Caco-2 (cell line): ENCODE results near the gene MAP4K4. TPM values are rescaled to one million over a fixed set of nuclear protein-coding genes. Genes with fewer than 3 reads are reported as not detected.

Experiments used
- Bru-seq: library from RNA; stranded (reverse); fragments of 400-500 nt; gene quantifications from one replicate; lab custom pipeline; 2021; lab: Mats Ljungman, UMichigan
- BruChase-seq, 2 experiments: library from RNA; stranded (reverse); fragments of 400-500 nt; gene quantifications; one replicate each; lab custom pipeline; 2021; lab: Mats Ljungman, UMichigan
- BruUV-seq: library from RNA; stranded (reverse); fragments of 400-500 nt; replicated peaks from 2 replicates; lab custom pipeline; 2021; lab: Mats Ljungman, UMichigan
- CTCF ChIA-PET: fragments of 300-600 bp; sonication (Branson Sonifier 250); formaldehyde crosslinking; loops from one replicate; lab custom pipeline; 2022; ENCODE audit warnings: antibody characterized with exemption; lab: Charles Lee
- POLR2A ChIA-PET: fragments of 300-600 bp; sonication (Branson Sonifier 250); formaldehyde crosslinking; loops from one replicate; lab custom pipeline; 2022; ENCODE audit warnings: antibody characterized with exemption; lab: Charles Lee
- DNase-seq, 2 experiments: peaks; one replicate each; pipeline versions ENCODE4 v3.0.0 to v3.0.0-alpha.2; 2020 to 2022
- H3K27me3 ChIP-seq: replicated peaks from 2 replicates; pipeline ENCODE4 v1.6.0; 2011; ENCODE audit warnings: low read length; ENCODE audit not compliant: control insufficient read depth, insufficient read depth
- H3K36me3 ChIP-seq: 2 replicates; pipeline ENCODE4 v1.5.1; 2011; ENCODE audit warnings: low read length; ENCODE audit not compliant: control insufficient read depth, insufficient read depth
- H3K4me1 ChIP-seq: fragments of 250-450 bp; sonication (Bioruptor Pico); 2 replicates; pipeline ENCODE4 v1.5.1; 2020; ENCODE audit warnings: mild to moderate bottlenecking
- H3K4me3 ChIP-seq: 2 replicates; pipeline ENCODE4 v1.5.1; 2011; ENCODE audit warnings: low read depth, mild to moderate bottlenecking, control low read depth, low read length
- H3K9me3 ChIP-seq: fragments of 250-450 bp; sonication (Bioruptor Pico); 2 replicates; pipeline ENCODE4 v1.5.1; 2020; ENCODE audit warnings: mild to moderate bottlenecking, moderate library complexity
- H3K27ac Mint-ChIP-seq: one replicate; pipeline ENCODE4 v1.8.0; 2022; ENCODE audit warnings: mixed read lengths; ENCODE audit not compliant: unreplicated experiment
- H3K27me3 Mint-ChIP-seq: one replicate; pipeline ENCODE4 v1.8.0; 2022; ENCODE audit warnings: mixed read lengths; ENCODE audit not compliant: insufficient read depth, unreplicated experiment
- H3K36me3 Mint-ChIP-seq: one replicate; pipeline ENCODE4 v1.8.0; 2022; ENCODE audit warnings: mild to moderate bottlenecking, mixed read lengths; ENCODE audit not compliant: insufficient read depth, unreplicated experiment
- H3K4me1 Mint-ChIP-seq: one replicate; pipeline ENCODE4 v1.8.0; 2022; ENCODE audit warnings: low read depth, mixed read lengths; ENCODE audit not compliant: unreplicated experiment
- H3K4me3 Mint-ChIP-seq: one replicate; pipeline ENCODE4 v1.8.0; 2022; ENCODE audit warnings: mild to moderate bottlenecking, moderate library complexity, mixed read lengths; ENCODE audit not compliant: unreplicated experiment
- H3K9me3 Mint-ChIP-seq: one replicate; pipeline ENCODE4 v1.8.0; 2022; ENCODE audit warnings: mixed read lengths; ENCODE audit not compliant: unreplicated experiment
- CTCF ChIP-seq, 2 experiments: fragments of 200-600 bp in 1 of 2; IDR thresholded peaks; 1 replicate in 1 of 2; 2 replicates in 1 of 2; pipeline versions ENCODE4 v1.5.1 to v1.8.0; 2011 to 2022; ENCODE audit warnings: antibody characterized with exemption in 1 of 2, control low read depth in 1 of 2, inconsistent platforms in 1 of 2, low read depth in 1 of 2, low read length in 1 of 2, mild to moderate bottlenecking in 1 of 2, moderate library complexity in 1 of 2; ENCODE audit not compliant: insufficient read depth in 1 of 2, severe bottlenecking in 1 of 2, unreplicated experiment in 1 of 2
- intact Hi-C: fragments of 100-400 bp; cut with micrococcal nuclease; formaldehyde crosslinking; loops from one replicate; pipeline ENCODE4 v1.10.0; 2022; ENCODE audit not compliant: unreplicated experiment
- long read RNA-seq: library from polyadenylated mRNA; stranded (forward); transcript quantifications from one replicate; pipeline ENCODE4 v2.0.0, GENCODE V29; 2022
- total RNA-seq: library from RNA; stranded (reverse); gene quantifications from 2 replicates; pipeline ENCODE4 v1.2.3, GENCODE V29; 2022

Gene MAP4K4
- total RNA-seq (257 and 263 TPM in 2 replicates), Bru-seq, nascent RNA (percentile 98 among the genes with signal in this experiment), BruChase-seq, experiment 1, labeled RNA remaining after a 2-hour chase (percentile 93 among the genes with signal in this experiment), BruChase-seq, experiment 2, labeled RNA remaining after a 6-hour chase (percentile 94 among the genes with signal in this experiment)
- long read RNA-seq, full-length matches to known transcripts, result 7 of 149 reads
- long read RNA-seq, partial matches to known transcripts, result 37 of 149 reads
- long read RNA-seq, other reads (novel, unspliced or antisense), result 105 of 149 reads

DNA sequence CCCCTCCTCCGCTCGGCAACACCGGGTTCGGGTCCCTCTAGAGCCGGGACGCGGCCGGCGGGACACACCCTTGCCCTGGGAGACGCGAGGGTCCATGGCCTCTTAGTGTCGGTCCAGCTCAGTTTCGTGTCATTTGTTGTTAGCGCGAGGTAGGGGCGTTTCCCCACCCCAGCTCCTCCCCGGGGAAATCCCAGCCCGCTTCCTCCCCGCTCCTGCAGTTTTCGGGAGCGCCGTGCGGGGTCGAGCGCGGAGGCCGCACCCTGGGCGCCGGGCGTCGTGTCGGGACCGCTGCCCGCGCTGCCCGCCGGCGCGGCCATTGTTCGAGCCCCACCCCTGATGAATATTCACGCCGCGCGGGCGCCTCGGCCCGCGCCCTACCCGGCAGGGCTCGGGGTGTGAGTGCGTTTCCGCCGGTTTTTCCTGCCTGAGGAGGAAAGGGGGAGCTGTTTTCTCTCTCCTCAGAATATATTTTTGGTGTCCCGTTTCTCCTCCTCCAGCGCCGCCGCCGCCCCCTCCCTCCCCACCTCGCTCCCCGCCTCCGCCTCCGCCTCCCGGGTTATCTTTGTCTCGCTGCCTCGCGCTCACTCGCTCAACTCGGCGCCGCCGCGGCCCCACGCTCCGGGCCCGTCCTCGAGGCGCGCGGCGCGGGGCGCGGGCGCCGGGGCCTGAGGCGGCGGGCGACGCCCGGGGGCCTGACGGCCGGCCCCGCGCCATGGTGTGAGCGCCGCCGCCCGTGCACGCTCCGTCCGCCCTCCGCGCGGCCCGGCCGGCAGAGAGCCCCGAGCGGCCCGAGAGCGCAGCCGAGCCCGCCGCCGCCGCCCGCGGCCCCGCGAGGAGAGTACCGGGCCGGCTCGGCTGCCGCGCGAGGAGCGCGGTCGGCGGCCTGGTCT is at the start of gene MAP4K4:
Gene MAP4K4 (plus strand): TSS at position 584 of the 890 bp plus-strand sequence. CDS start 374 bp downstream, outside the sequence.
- peaks cover 17% of the 10 kb centered on the region for H3K4me1 Mint-ChIP-seq
- Histone ChIP-seq H3K4me3 (peak within 1 kb of the TSS; percentile 47), H3K9me3 (no peaks in the 10 kb centered on the region), H3K36me3 (no peaks in the 10 kb centered on the region; the same call in 1 of the 2 replicates), H3K4me1 (peaks cover 27% of the 10 kb centered on the region), H3K27me3 (no peaks in the 10 kb centered on the region)
- peak within 1 kb of the TSS; percentile 82 for H3K27ac Mint-ChIP-seq
- ChIA-PET CTCF (interaction anchor here (0.6 to 1.6 kb wide), 10 partner anchors 55 to 1434 kb away, joined by 3 to 6 read pairs (median 4); partner anchors contain the start of gene RFX8), POLR2A (interaction anchor here (0.6 to 1.1 kb wide), 5 partner anchors 62 to 134 kb away, joined by 4 to 7 read pairs (median 5); no protein-coding TSS in a partner anchor)
- intact Hi-C loops, result loop anchor here (1.0 to 5.0 kb wide), 7 partner anchors 69 to 350 kb away; no protein-coding TSS in a partner anchor
- H3K36me3 Mint-ChIP-seq, result peaks cover 17% of the 10 kb centered on the region
- peak; percentile 86 to 87 for DNase-seq
- no peaks in the 10 kb centered on the region for H3K27me3 Mint-ChIP-seq
- peak in 1 of 2 experiments; percentile 25 for TF ChIP-seq CTCF (IDR thresholded peaks at IDR 0.05; ENCODE audit: insufficient read depth in 1 of 2, low read depth in 1 of 2, low read length in 1 of 2, severe bottlenecking in 1 of 2, unreplicated experiment in 1 of 2)
- peaks cover under 1% of the 10 kb centered on the region for H3K9me3 Mint-ChIP-seq
- BruUV-seq, result no TSS peak
- H3K4me3 Mint-ChIP-seq, result no peak within 1 kb of the TSS

GRCh38 chr2:101653469-101653868 is 44.0 kb upstream of the MAP4K4 start:
- no peaks in the 10 kb centered on the region for H3K27me3 Mint-ChIP-seq
- no TSS peak for BruUV-seq

More at GRCh38 chr2:101653469-101653868, 44.0 kb upstream of the MAP4K4 start:
- Histone ChIP-seq H3K27me3 (no peaks in the 10 kb centered on the region), H3K36me3 (no peaks in the 10 kb centered on the region), H3K4me3 (no peak overlapping the region), H3K9me3 (no peaks in the 10 kb centered on the region; the same call in 1 of the 2 replicates), H3K4me1 (peaks cover 14% of the 10 kb centered on the region; the same call in 1 of the 2 replicates)
- Mint-ChIP-seq H3K4me1 (peaks cover 25% of the 10 kb centered on the region), H3K27ac (no peak overlapping the region), H3K36me3 (no peaks in the 10 kb centered on the region), H3K9me3 (no peaks in the 10 kb centered on the region), H3K4me3 (no peak overlapping the region)
- POLR2A ChIA-PET, result no interaction called here
- CTCF ChIA-PET, result no interaction called here
- intact Hi-C loops, result no loop called here
- no peak for DNase-seq
- no peak for TF ChIP-seq CTCF (IDR thresholded peaks at IDR 0.05; ENCODE audit: insufficient read depth in 1 of 2, low read depth in 1 of 2, low read length in 1 of 2, severe bottlenecking in 1 of 2, unreplicated experiment in 1 of 2)
